ENCODE results near the gene EPS8L1.
"Not testable (repeated sequence)": the region's sequence is repeated elsewhere in the genome, so short reads cannot be mapped to it uniquely, and the experiment has no call there.

Gene EPS8L1

DNA sequence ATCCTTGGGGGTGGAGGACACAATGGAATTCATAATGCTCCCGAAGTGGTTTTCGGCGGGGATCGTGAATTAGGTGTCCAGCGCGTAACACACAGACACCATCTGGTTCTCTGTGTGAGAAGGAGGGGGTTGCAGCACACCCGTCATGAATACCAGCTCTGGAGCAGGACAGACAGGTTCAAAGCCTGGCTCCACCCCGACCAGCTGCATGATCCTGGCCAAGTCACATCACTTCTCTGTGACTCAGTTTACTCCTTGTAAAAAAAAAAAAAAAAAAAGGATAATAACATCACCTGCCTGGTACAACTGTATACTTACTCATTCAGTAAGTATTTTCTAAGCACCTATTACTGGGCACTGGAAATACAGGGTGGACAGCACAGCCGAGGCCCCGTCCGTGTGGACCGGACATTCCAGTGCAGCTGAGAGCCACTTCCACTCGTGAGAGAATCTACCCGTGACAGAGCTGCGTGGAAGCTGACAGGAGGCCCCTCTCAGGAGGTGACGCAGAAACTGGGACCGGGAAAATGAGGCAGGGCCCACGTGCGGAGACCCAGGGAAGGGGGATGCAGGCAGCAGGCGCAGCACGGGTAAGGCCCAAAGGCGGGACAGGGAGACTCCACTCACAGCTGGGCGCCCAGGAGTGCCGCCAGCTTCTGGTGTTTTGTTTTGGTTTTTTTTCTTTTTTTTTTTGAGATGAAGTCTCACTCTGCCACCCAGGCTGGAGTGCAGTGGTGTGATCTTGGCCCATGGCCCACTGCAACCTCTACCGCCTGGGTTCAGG, 24.7 kb upstream of the EPS8L1 start:
- DNase-seq (ENCODE audit: low read depth in 2 of 2) = no peak

DNA sequence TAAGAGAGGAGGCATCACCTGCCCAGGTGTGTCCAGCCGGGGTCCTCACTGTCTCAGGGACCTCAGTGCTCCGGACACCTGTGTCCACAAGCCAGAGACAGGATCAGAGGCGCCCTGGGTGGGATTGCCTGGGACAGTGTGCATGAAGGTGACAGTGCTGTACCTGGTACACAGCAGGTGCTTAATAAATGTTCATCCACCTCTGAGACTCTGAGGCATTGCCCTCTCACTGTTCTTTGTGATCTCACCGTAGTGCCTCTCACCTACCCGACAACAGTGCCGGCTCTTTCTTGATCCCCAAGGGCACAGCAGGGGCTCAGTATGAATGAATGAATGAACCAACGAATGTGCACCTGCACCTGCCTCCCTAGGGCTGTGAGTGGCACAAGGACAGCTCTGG, 21.9 kb upstream of the EPS8L1 start:
- DNase-seq (ENCODE audit: low read depth in 2 of 2) = no peak

DNA sequence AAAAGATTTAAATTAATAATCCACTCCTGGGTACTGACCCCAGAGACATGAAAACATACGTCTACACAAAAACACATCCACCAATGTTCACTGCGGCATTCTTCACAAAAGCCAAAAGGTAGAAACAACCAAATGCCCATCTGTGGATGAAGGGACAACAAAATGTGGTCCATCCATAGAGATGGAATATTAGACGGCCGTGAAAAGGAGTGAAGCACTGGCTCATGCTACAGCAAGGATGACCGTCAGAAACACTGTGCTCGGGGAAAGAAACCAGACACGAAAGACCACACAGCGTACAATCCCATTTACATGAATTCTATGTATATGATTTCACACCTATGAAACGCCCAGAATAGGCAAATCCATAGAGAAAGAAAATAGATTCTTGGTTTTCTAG, 18.8 kb upstream of the EPS8L1 start:
- DNase-seq (ENCODE audit: low read depth in 2 of 2) = no peak

DNA sequence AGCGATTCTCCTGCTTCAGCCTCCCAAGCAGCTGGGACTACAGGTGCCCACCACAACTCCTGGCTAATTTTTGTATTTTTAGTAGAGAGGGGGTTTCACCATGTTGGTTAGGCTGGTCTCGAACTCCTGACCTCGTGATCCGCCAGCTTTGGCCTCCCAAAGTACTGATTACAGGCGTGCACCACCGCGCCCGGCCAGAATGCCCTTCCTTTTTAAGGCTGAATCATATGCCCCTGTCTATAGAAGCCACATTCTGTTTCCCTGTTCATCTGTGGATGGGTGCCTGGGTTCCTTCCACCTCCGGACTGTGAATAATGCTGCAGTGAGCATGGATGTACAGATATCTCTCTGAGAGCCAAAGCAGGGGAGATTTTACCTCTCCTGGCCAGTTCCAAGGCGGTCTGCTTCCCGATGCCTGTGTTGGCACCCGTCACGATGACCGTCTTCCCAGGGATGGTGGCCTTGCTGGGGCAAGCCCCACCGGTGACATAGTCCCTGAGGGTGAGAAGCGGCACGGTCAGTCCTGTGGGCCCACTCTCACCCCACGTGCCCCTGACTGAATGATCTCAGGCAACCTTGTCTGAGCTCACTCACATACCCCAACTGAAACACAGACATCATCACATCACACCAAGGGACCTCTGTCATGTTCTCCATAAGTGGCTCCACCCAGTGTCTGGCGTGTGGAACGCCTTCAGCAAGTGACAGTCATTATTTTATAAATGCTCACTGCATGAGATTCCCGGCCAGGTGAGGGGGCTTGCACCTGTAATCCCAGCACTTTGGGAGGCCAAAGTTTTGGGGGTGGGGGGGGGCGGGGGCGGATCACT, 16.7 kb upstream of the EPS8L1 start:
- DNase-seq (ENCODE audit: low read depth in 2 of 2) = no peak

DNA sequence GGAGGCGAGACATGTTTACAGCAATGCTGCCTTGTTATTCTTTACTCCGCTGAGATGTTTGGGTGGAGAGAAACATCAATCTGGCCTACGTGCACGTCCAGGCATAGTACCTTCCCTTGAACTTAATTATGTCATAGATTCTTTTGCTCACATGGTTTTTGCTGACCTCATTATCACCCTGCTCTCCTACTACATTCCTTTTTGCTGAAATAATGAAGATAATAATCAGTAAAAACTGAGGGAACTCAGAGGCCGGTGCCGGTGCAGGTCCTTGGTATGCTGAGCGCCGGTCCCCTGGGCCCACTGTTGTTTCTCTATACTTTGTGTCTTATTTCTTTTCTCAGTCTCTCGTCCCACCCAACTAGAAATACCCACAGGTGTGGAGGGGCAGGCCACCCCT, 15.4 kb upstream of the EPS8L1 start:
- not testable (repeated sequence) for DNase-seq (ENCODE audit: low read depth in 2 of 2)

DNA sequence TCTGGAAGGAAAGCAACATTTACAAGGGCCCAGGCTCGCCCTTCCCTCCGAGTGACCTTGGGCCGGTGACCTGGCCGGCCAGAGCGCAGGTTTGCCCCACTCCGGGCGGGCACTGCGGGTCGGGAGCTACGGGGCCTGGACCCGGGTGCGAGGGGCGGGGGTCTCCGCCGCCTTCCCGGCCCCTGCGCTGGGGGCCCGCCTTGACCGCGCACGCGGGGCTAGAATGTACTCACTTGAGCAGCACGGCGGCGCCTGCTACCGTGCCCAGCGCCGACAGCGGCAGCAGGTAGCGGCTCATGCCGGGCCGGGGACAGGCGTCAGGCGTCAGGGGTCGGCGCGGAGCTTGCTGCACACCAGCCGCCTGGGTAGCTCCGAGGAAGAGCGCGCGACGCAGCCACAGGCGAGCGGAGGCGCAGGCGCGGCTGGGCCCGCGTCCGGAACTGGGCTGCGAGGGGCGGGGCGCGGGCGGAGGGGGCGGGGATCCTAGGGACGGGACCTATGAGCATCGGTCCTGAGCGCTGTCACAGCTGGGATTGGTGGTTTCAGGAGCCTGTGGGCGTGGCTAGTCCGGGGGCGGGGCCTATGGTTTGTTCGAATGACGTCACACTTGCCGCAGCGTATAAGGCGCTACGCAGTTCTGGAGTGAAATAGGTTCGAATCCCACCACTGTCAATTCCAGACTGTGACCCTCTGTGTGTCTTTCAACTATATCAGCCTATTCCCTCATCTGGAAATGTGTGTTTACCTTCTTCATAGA, 12.8 kb upstream of the EPS8L1 start, which contains the start of gene RDH13:
Gene RDH13, minus strand, starts transcription at position 414 of the 757 bp plus-strand sequence. Its CDS starts 116 bp downstream, at position 298.
- DNase-seq (ENCODE audit: low read depth in 2 of 2) = peak; percentile 92 to 96

DNA sequence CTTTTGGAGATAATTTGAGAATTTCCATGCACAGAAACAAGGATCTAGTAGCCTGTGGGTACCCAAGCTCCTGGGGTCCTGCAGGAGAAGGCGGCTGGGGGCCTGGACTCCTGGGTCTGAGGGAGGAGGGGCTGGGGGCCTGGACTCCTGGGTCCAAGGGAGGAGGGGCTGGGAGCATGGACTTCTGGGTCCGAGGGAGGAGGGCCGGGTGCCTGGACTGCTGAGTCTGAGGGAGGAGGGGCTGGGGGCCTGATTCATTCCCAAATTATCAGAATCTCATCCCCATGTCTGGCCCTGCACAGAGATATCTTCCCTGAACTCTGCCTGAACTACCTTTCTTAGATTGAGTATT, 12.2 kb upstream of the EPS8L1 start:
- DNase-seq (ENCODE audit: low read depth in 2 of 2) = no peak

DNA sequence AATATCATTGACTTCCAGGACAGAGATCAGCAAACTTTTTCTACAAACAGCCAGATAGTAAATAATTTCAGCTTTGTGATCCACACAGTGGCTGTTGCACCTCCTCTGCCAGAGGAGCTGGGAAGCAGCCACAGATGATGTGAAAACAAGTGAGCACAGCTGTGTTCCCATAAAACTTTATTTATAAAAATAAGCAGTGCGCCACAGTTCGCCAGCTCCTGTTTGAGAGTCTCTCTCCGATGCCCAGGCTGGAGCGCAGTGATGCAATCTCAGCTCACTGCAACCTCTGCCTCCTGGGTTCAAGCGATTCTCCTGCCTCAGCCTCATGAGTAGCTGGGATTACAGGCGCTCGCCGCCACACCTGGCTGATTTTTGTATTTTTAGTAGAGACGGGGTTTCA, 10.2 kb upstream of the EPS8L1 start:
- not testable (repeated sequence) for DNase-seq (ENCODE audit: low read depth in 2 of 2)

DNA sequence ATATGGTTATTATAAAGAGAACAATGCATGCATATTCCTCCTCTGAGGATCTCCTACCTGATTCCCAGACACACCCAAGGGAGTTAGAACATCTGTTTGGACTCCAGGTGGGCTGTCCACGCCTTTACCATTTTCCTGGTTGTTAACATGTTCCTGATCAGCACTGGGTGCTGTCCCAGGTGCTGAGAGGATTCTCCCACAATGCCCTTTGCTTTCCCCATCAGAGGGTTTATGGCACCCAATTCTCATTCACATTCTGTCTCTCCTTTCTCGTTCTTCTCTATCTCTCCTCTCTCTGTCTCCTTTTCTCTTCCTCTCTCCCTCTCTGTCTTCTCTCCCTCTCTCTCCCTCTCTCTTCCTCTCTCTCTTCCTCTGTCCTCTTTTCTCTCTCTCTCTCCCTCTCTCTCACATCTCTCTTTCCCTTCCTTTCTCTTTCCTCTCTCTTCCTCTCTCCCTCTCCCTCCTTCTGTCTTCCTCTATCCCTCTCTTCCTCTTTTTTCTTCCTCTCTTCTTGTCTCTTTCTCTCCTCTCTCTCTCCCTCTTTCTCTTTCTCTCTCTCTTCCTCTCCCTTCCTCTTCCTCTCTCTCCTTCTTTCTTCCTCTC, 9.5 kb upstream of the EPS8L1 start:
- DNase-seq (ENCODE audit: low read depth in 2 of 2) = no peak

DNA sequence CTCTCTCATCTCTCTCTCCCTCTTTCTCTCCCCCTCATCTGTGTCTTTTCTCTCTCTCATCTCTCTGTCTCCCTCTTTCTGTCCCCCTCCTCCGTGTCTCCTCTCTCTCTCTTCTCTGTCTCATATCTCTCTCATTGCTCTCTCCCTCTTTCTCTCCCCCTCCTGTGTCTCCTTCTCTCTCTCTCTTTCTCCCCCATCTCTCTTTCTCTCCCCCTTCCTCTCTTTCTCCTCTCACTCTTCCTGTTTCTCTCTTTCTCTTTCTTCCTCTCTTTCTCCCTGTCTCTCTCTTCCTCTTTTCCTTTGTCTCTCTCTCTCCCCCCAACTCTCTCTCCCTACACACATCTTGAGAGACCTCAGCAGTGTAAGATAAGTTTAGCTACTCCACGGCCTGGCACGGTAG, 7.8 kb upstream of the EPS8L1 start:
- no peak for DNase-seq (ENCODE audit: low read depth in 2 of 2)

DNA sequence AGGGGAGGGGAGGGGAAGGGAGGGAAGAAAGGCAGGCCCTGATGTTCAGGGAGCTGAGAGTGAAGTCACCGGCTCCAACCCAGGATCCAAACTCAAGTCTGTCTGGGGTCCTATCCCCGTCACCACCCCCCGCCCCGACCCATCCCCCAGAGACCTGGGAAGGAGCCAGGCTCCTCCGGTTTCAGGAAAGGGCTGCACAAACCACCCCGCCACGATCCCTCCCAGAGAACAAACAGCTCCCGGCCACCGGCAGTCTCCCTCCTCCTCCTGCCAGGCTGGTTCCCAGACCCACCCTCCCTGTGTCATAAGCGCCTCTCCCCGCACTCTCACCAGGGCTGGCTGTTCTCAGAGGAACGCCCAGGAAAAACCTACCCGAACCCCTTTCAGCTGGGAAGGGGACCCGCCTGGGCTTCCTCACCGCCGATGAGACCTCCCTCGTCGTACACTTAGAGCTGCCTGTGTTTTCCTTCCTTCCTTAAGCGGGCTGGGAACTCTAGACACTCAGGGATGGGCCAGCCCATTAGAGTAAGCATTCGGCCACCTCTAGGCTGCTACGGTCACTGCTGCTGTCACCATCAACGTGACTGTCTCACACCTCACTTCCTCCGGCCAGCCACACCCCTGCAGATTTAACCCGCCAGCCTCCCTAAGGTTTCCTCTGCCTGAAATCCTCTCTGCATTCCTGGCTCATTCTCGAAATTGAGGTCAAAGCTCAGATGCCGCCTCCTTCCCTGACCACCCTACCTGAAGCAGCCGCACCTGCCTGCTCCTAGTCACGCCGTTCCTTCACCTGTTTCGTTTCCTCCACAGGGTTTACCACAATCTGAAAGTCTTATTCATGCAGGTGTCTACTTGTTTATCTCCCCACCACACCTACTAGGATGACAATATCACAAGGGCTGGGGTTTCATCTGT, 6.5 kb upstream of the EPS8L1 start:
- DNase-seq (ENCODE audit: low read depth in 2 of 2) = no peak

DNA sequence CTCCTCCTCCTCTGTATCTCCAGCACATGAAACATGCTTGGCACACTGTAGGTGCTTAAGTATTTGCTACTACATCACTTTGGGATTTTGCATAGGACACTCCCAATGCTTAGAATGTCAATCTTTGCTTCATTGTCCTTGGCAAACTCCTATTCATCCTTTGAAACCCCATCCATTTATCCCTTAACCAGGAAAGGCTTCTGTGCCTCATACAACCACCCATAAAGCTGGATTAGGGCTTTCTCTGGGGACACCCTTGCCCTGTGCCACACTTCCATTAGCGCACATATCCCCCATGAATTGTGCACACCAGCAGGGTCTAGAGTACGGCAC, 5.8 kb upstream of the EPS8L1 start:
- no peak for DNase-seq (ENCODE audit: low read depth in 2 of 2)

DNA sequence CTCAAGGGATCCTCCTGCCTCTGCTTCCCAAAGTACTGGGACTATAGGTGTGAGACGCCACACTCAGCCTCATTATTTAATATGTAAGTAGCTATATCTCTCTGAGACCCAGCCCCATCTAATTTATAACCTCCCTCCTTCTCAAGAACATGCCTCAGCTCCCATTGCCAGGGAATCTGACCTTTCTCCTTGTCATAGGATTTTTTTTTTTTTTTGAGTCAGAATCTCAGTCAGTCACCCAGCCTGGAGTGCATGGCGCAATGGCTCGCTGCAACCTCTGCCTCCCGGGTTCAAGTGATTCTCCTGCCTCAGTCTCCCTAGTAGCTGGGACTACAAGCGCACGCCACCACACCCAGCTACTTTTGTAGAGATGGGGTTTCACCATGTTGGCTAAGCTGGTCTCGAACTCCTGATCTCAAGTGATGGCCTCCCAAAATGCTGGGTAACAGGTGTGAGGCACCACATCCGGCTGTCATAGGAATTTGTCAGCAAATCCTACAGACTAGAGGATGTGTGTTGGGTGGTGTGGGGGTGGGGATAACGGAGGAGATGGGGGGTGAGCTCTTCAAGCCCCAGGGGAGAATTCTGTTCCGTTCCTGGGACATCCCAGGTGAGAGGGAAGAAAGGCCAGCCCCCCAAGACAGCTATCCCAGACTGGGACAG, 5.1 kb upstream of the EPS8L1 start:
- no peak for DNase-seq (ENCODE audit: low read depth in 2 of 2)

DNA sequence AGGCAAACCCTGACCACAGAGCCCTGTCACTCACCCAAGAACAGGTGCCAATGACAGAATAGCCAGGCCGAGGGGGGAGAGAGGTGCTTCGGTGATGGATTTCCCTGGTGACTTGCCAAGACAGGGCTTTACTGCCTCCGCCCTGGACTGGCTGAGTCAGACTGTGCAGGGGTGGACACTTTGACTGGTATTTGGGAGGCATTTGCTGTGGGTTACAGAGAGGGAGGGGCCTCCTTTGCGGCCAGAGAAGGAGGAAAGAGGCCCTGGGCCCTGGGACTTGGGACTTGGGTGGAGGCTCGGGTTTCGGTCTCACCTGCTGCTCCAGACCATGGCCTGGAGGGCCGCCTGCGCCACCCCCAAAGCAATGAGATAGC, 4.6 kb upstream of the EPS8L1 start:
- no peak for DNase-seq (ENCODE audit: low read depth in 2 of 2)

DNA sequence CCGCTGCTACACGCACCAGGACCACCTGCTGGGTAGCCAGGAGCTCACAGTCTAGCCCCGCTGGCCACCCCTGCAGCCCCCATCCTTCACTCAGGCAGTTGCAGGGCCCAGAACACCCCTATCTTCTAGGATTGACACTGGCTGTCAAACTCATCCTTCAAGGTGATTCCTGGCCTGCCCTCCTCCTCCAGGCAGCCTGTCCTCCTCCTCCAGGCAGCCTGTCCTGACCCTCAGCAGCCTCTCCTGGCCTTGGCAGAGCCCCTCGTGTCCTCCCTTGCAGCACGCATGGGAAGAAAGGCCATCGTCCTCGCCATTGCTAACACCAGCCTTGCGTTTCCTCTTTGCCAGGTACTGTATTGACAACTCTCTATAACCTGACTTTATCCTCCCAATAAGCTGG, 3.8 kb upstream of the EPS8L1 start:
- no peak for DNase-seq (ENCODE audit: low read depth in 2 of 2)

DNA sequence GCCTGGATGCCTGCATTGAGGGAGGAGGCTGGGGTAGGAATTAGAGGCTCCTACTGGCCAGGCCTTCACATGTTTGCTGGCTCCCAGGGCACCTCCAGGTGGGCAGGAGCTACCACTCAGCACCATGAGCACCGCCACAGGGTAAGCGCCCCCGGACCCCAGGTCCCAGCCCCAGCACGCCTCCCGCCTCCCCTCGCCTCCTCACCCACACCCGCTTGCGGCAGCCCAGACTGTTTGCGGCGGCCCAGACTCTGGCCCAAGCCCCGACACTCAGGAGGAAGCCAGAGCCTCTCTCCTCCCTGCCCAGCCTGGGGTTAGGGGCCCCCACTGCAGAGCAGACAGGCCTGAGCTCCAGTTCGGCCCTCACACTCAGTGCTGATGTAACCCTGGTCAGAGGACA, 652 bp downstream of the EPS8L1 start:
- no peak for DNase-seq (ENCODE audit: low read depth in 2 of 2)

DNA sequence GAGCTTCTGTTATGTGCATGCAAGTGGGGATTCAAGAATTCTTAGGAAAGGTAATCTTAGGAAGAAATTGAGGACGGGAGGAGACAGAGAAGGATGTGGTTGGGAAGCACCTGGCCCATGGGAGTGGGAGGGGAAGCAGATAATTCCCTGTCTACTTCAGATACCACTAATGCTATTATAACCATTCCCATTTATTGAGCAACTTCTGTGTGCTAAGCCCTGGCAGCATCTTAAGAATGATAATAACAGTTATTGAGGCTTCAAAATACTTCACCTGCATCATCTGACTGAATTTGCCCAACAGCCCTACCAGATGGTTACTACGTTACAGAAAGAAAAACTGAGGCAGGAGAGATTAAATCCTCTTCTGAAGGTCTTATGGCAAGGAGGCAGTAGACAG, 1.4 kb downstream of the EPS8L1 start:
- DNase-seq (ENCODE audit: low read depth in 2 of 2) = no peak

DNA sequence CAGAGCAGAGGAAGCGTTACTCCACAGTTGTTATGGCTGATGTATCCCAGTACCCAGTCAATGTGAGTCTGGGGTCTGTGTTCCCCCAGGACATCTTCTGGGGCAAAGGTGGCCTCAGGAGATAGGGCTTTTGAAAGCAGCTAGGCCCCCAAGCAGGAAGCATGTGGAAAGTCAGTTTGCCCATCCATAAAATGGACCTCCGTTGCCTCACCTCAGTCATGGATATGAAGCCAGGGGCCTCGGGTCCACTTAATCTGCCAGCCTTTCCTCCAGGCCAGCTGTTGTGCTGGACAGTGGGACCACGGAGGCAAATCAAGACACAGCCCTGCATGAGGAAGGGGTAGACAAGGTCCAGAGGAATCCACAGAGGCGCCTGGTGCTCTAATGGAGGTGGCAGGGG, 3.3 kb downstream of the EPS8L1 start:
- no peak for DNase-seq (ENCODE audit: low read depth in 2 of 2)

DNA sequence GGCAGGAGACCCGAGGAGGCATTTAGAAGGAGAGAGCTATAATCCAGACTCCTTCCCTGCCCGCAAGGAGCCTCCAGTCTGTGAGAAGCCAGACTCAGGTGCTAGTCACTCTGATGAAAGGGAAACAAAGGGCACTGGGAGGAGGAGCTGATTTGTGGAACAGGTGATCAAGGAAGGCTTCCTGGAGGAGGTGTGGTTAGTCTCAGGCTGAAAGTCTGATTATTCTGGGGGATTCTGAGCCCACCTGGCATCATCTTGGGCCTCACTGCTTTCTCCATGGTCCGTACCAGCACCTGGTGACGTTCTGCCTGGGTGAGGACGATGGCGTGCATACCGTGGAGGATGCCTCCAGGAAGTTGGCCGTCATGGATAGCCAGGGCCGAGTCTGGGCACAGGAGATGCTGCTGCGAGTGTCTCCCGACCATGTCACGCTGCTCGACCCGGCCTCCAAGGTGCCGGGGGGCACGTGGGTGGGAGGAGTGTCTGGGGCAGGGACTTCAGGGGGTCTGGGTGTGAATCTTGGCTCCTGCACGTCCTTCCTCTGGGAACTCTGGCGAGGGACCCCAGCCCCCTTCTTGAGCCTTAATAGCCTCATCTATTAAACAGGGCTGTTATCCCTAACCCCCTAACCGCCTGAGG, 3.9 kb downstream of the EPS8L1 start:
- no peak for DNase-seq (ENCODE audit: low read depth in 2 of 2)

Measured in activated CD8-positive, alpha-beta memory T cell treated with anti-CD3 and anti-CD28 coated beads for 4 hours (primary cell).